HEK293 (cell line): ENCODE data around the gene GJB3.
A peak's percentile ranks its signal among the peaks of the same experiment; 100 is the strongest.

ENCODE experiments used
- CTCF ChIA-PET: fragments of 350-600 bp; formaldehyde crosslinking; extraction: SDS; loops from one replicate; lab custom pipeline; 2021; ENCODE audit warnings: antibody characterized with exemption; lab: Yijun Ruan, JAX
- POLR2A ChIA-PET: fragments of 300-600 bp; formaldehyde crosslinking; extraction: SDS; loops from one replicate; lab custom pipeline; 2020; ENCODE audit warnings: antibody characterized with exemption, inconsistent platforms; lab: Yijun Ruan, JAX
- H3K27ac ChIP-seq: fragments of 200-500 bp; sonication (Bioruptor generic); 2 replicates; pipeline ENCODE4 v1.5.1; 2014; ENCODE audit warnings: low read depth, low read length, control low read depth, inconsistent platforms; ENCODE audit errors: extremely low read depth
- H3K36me3 ChIP-seq, 2 experiments: fragments of 200-500 bp in 1 of 2; sonication (Bioruptor generic) in 1 of 2; 1 replicate in 1 of 2; 2 replicates in 1 of 2; pipeline ENCODE4 v1.5.1; 2014 to 2017; ENCODE audit warnings: inconsistent platforms in 2 of 2, low read length in 2 of 2; ENCODE audit not compliant: control insufficient read depth in 2 of 2, insufficient read depth in 1 of 2
- H3K4me1 ChIP-seq: fragments of 200-500 bp; sonication (Bioruptor generic); 2 replicates; pipeline ENCODE4 v1.5.1; 2014; ENCODE audit warnings: mild to moderate bottlenecking, low read length, inconsistent platforms; ENCODE audit not compliant: control insufficient read depth, insufficient read depth
- H3K4me3 ChIP-seq: 2 replicates; pipeline ENCODE4 v1.5.1; 2011; ENCODE audit warnings: low read depth, mild to moderate bottlenecking, control low read depth, low read length, moderate library complexity
- H3K9me3 ChIP-seq: fragments of 200-500 bp; sonication (Bioruptor generic); 2 replicates; pipeline ENCODE4 v1.5.1; 2014; ENCODE audit warnings: low read depth, low read length, inconsistent platforms; ENCODE audit not compliant: control insufficient read depth, insufficient read depth
- GLIS1 ChIP-seq: fragments of 450-650 bp; formaldehyde crosslinking; IDR thresholded peaks from 2 replicates; pipeline ENCODE4 v1.5.1; 2016; ENCODE audit warnings: missing biosample characterization, missing genetic modification characterization
- GLIS2 ChIP-seq: fragments of 450-650 bp; formaldehyde crosslinking; IDR thresholded peaks from 2 replicates; pipeline ENCODE4 v1.5.1; 2016; ENCODE audit warnings: missing biosample characterization, missing genetic modification characterization
- KLF9 ChIP-seq: fragments of 450-650 bp; formaldehyde crosslinking; IDR thresholded peaks from 2 replicates; pipeline ENCODE4 v1.5.1; 2016; ENCODE audit warnings: missing biosample characterization, missing genetic modification characterization, low read depth
- OSR2 ChIP-seq: fragments of 450-650 bp; formaldehyde crosslinking; IDR thresholded peaks from 2 replicates; pipeline ENCODE4 v1.5.1; 2016; ENCODE audit warnings: missing biosample characterization, missing genetic modification characterization
- RBAK ChIP-seq: fragments of 450-650 bp; formaldehyde crosslinking; IDR thresholded peaks from 2 replicates; pipeline ENCODE4 v1.5.1; 2016; ENCODE audit warnings: missing biosample characterization, missing genetic modification characterization
- WT1 ChIP-seq: fragments of 450-650 bp; formaldehyde crosslinking; IDR thresholded peaks from 2 replicates; pipeline ENCODE4 v1.5.1; 2016; ENCODE audit warnings: missing biosample characterization, missing genetic modification characterization
- ZBTB1 ChIP-seq: fragments of 450-650 bp; formaldehyde crosslinking; IDR thresholded peaks from 2 replicates; pipeline ENCODE4 v1.5.1; 2016; ENCODE audit warnings: missing biosample characterization, missing genetic modification characterization
- ZFP3 ChIP-seq: fragments of 450-650 bp; formaldehyde crosslinking; IDR thresholded peaks from 2 replicates; pipeline ENCODE4 v1.5.1; 2016; ENCODE audit warnings: low read depth, missing biosample characterization, missing genetic modification characterization
- ZNF121 ChIP-seq: fragments of 450-650 bp; formaldehyde crosslinking; IDR thresholded peaks from 2 replicates; pipeline ENCODE4 v1.5.1; 2016; ENCODE audit warnings: missing biosample characterization, missing genetic modification characterization
- ZNF140 ChIP-seq: fragments of 450-650 bp; formaldehyde crosslinking; IDR thresholded peaks from 2 replicates; pipeline ENCODE4 v1.5.1; 2016; ENCODE audit warnings: missing biosample characterization, missing genetic modification characterization
- ZNF16 ChIP-seq: fragments of 450-650 bp; formaldehyde crosslinking; IDR thresholded peaks from 2 replicates; pipeline ENCODE4 v1.5.1; 2016; ENCODE audit warnings: low read depth, missing biosample characterization, missing genetic modification characterization
- ZNF202 ChIP-seq: fragments of 450-650 bp; formaldehyde crosslinking; IDR thresholded peaks from 2 replicates; pipeline ENCODE4 v1.5.1; 2016; ENCODE audit warnings: missing biosample characterization, missing genetic modification characterization, borderline replicate concordance
- ZNF354C ChIP-seq: fragments of 450-650 bp; formaldehyde crosslinking; IDR thresholded peaks from 2 replicates; pipeline ENCODE4 v1.5.1; 2016; ENCODE audit warnings: missing biosample characterization, missing genetic modification characterization, low read depth, borderline replicate concordance
- ZNF391 ChIP-seq: fragments of 450-650 bp; formaldehyde crosslinking; IDR thresholded peaks from 2 replicates; pipeline ENCODE4 v1.5.1; 2016; ENCODE audit warnings: low read depth, missing biosample characterization, missing genetic modification characterization, borderline replicate concordance
- ZNF416 ChIP-seq: fragments of 450-650 bp; formaldehyde crosslinking; IDR thresholded peaks from 2 replicates; pipeline ENCODE4 v1.5.1; 2016; ENCODE audit warnings: missing biosample characterization, missing genetic modification characterization
- ZNF600 ChIP-seq: fragments of 450-650 bp; formaldehyde crosslinking; IDR thresholded peaks from 2 replicates; pipeline ENCODE4 v1.5.1; 2016; ENCODE audit warnings: missing biosample characterization, missing genetic modification characterization
- ZNF623 ChIP-seq: fragments of 450-650 bp; formaldehyde crosslinking; IDR thresholded peaks from 2 replicates; pipeline ENCODE4 v1.5.1; 2016; ENCODE audit warnings: missing biosample characterization, missing genetic modification characterization
- ZNF624 ChIP-seq: fragments of 450-650 bp; formaldehyde crosslinking; IDR thresholded peaks from 2 replicates; pipeline ENCODE4 v1.5.1; 2017; ENCODE audit warnings: missing biosample characterization, missing genetic modification characterization
- ZNF654 ChIP-seq: fragments of 450-650 bp; formaldehyde crosslinking; IDR thresholded peaks from 2 replicates; pipeline ENCODE4 v1.5.1; 2016; ENCODE audit warnings: low read depth, missing biosample characterization, missing genetic modification characterization
- ZNF658 ChIP-seq: fragments of 450-650 bp; formaldehyde crosslinking; IDR thresholded peaks from 2 replicates; pipeline ENCODE4; 2016; ENCODE audit warnings: missing biosample characterization, missing genetic modification characterization
- ZNF660 ChIP-seq: fragments of 450-650 bp; IDR thresholded peaks from 2 replicates; pipeline ENCODE4 v1.5.1; 2018; ENCODE audit warnings: missing biosample characterization, mild to moderate bottlenecking, missing genetic modification characterization
- ZNF707 ChIP-seq: fragments of 450-650 bp; formaldehyde crosslinking; IDR thresholded peaks from 2 replicates; pipeline ENCODE4 v1.5.1; 2016; ENCODE audit warnings: missing biosample characterization, missing genetic modification characterization
- ZNF747 ChIP-seq: fragments of 450-650 bp; formaldehyde crosslinking; IDR thresholded peaks from 2 replicates; pipeline ENCODE4 v1.5.1; 2016; ENCODE audit warnings: missing biosample characterization, missing genetic modification characterization
- ZNF791 ChIP-seq: fragments of 450-650 bp; formaldehyde crosslinking; IDR thresholded peaks from 2 replicates; pipeline ENCODE4 v1.5.1; 2016; ENCODE audit warnings: missing biosample characterization, missing genetic modification characterization
- ZNF837 ChIP-seq: fragments of 450-650 bp; formaldehyde crosslinking; IDR thresholded peaks from 2 replicates; pipeline ENCODE4 v1.5.1; 2016; ENCODE audit warnings: missing biosample characterization, missing genetic modification characterization
- ZSCAN30 ChIP-seq: fragments of 450-650 bp; IDR thresholded peaks from 2 replicates; pipeline ENCODE4 v1.5.1; 2018; ENCODE audit warnings: missing biosample characterization, mild to moderate bottlenecking, missing genetic modification characterization, moderate library complexity
- ZXDB ChIP-seq: fragments of 450-650 bp; formaldehyde crosslinking; IDR thresholded peaks from 2 replicates; pipeline ENCODE4 v1.5.1; 2016; ENCODE audit warnings: missing biosample characterization, missing genetic modification characterization
- TF ChIP-seq, protein P1 (sequence below): fragments of 450-650 bp; IDR thresholded peaks from 2 replicates; pipeline ENCODE4 v1.5.1; 2018; ENCODE audit warnings: missing biosample characterization, mild to moderate bottlenecking, missing genetic modification characterization
- TF ChIP-seq, protein P2 (sequence below): fragments of 450-650 bp; formaldehyde crosslinking; IDR thresholded peaks from 2 replicates; pipeline ENCODE4 v1.5.1; 2016; ENCODE audit warnings: missing biosample characterization, missing genetic modification characterization
- TF ChIP-seq, protein P3 (sequence below): fragments of 450-650 bp; formaldehyde crosslinking; IDR thresholded peaks from 2 replicates; pipeline ENCODE4 v1.5.1; 2016; ENCODE audit warnings: missing biosample characterization, missing genetic modification characterization
- TF ChIP-seq, protein P4 (sequence below): fragments of 450-650 bp; formaldehyde crosslinking; IDR thresholded peaks from 2 replicates; pipeline ENCODE4 v1.5.1; 2016; ENCODE audit warnings: missing biosample characterization, missing genetic modification characterization

The GJB3 gene

DNA sequence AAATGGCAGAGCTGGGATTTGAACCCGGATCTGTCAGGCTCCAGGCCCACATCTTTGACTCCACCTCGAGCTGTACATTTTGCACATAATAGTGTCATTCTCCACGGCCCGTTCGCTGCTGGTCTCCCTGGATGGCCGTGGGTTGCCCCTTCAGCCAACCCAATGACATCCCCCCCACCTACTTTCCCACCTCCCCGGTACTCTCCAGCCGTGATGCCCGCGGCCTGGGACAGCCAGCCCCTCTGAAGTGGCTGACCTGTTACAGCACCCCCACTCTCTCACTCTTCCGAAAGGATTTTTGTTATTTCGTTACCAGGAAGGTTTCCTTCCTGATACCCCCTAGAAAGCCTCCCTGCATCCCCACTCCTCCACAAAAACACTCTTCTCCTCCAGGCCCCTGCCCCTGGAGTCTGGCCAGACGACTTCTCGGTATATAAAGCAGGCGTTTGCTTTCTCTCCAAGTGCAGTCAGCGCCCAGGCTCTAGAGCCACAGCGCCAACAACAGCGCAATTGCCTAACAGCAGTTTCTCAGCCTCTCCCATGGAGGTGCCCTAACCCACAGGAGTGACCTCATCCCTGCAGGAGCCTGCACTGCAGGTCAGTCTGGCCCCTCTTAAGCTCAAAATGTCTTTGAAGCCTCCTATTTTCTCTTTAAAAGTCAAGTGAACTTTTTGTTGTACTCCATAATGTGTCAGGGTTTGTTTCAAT is 40.7 kb upstream of the GJB3 start:
- Histone ChIP-seq H3K36me3 (no peaks in the 10 kb centered on the region), H3K9me3 (no peaks in the 10 kb centered on the region)
- POLR2A ChIA-PET, result no interaction called here
- no peak for TF ChIP-seq ZNF707
- TF ChIP-seq GLIS1 (tag by site-specific recombination), result peak; percentile 26; the same call in 1 of the 2 replicates
- no peak for TF ChIP-seq ZXDB (tag by site-specific recombination)
- no peak for TF ChIP-seq ZNF623 (tag by site-specific recombination)
- TF ChIP-seq, protein P1, sequence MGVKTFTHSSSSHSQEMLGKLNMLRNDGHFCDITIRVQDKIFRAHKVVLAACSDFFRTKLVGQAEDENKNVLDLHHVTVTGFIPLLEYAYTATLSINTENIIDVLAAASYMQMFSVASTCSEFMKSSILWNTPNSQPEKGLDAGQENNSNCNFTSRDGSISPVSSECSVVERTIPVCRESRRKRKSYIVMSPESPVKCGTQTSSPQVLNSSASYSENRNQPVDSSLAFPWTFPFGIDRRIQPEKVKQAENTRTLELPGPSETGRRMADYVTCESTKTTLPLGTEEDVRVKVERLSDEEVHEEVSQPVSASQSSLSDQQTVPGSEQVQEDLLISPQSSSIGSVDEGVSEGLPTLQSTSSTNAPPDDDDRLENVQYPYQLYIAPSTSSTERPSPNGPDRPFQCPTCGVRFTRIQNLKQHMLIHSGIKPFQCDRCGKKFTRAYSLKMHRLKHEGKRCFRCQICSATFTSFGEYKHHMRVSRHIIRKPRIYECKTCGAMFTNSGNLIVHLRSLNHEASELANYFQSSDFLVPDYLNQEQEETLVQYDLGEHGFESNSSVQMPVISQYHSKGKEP, result no peak
- no peak for TF ChIP-seq ZNF391
- no peak for TF ChIP-seq ZNF121 (tag by site-specific recombination)
- TF ChIP-seq, all 188 proteins: peak for 1
- Histone ChIP-seq H3K4me3 (no peak overlapping the region), H3K27ac (no peak overlapping the region), H3K4me1 (no peaks in the 10 kb centered on the region)
- CTCF ChIA-PET, result interaction anchor here (0.5 to 4.6 kb wide), 7 partner anchors 13 to 1106 kb away, joined by 3 to 33 read pairs (median 4); partner anchors contain the start of gene GJB5

DNA sequence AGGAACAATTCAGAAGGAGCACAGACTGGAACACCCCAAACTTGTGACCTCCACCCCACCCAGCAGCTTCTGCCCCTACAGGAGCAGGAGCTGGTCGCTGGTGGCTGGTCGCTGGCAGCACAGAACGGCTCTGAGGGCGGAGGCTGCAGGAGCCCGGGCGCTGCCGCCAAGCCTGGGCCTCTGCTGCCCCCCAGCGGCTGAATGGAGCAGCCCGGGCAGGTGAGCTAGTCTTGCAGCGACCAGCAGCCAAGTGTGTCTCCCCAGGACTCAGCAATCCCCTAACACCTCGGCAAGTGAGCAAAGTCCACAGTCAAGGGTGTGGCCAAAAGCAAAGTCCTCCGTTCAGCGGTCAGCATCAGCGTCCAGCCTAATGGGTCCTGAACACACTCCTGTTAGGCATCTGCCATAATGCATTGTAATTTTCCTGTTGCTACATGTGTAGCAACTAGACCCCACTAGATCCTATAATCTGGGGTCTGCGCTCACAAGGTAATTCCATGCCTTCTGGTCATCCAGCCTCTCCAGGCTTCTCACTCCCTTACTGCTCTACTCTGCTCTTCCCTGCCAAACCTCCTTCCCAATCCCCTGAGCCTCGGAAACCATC is 38.2 kb upstream of the GJB3 start:
- Histone ChIP-seq H3K9me3 (no peaks in the 10 kb centered on the region), H3K4me3 (no peak overlapping the region), H3K27ac (no peak overlapping the region), H3K4me1 (no peaks in the 10 kb centered on the region), H3K36me3 (no peaks in the 10 kb centered on the region)
- ChIA-PET POLR2A (interaction anchor here (1.9 kb wide), 1 partner anchor 1110 kb away, joined by 5 read pairs; no protein-coding TSS in a partner anchor), CTCF (interaction anchor here (0.5 to 4.6 kb wide), 48 partner anchors 9 to 1112 kb away, joined by 3 to 39 read pairs (median 4); partner anchors contain the start of genes GJB4 and GJB5)
- no peak for TF ChIP-seq ZNF791
- TF ChIP-seq RBAK (tag by site-specific recombination), result no peak
- TF ChIP-seq ZNF121 (tag by site-specific recombination), result no peak
- 0 out of 2 replicates have a peak, but pooled peaks have one; percentile 38 for TF ChIP-seq ZNF660 (tag by site-specific recombination)
- TF ChIP-seq ZNF658, result no peak
- TF ChIP-seq KLF9, result no peak
- TF ChIP-seq ZNF416 (tag by site-specific recombination), result no peak
- TF ChIP-seq, protein P2, sequence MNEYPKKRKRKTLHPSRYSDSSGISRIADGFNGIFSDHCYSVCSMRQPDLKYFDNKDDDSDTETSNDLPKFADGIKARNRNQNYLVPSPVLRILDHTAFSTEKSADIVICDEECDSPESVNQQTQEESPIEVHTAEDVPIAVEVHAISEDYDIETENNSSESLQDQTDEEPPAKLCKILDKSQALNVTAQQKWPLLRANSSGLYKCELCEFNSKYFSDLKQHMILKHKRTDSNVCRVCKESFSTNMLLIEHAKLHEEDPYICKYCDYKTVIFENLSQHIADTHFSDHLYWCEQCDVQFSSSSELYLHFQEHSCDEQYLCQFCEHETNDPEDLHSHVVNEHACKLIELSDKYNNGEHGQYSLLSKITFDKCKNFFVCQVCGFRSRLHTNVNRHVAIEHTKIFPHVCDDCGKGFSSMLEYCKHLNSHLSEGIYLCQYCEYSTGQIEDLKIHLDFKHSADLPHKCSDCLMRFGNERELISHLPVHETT, result no peak
- no peak for TF ChIP-seq ZBTB1 (tag by site-specific recombination)
- TF ChIP-seq, protein P3, sequence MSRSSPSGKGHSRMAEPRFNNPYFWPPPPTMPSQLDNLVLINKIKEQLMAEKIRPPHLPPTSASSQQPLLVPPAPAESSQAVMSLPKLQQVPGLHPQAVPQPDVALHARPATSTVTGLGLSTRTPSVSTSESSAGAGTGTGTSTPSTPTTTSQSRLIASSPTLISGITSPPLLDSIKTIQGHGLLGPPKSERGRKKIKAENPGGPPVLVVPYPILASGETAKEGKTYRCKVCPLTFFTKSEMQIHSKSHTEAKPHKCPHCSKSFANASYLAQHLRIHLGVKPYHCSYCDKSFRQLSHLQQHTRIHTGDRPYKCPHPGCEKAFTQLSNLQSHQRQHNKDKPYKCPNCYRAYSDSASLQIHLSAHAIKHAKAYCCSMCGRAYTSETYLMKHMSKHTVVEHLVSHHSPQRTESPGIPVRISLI (tag by site-specific recombination), result no peak
- TF ChIP-seq ZNF354C (tag by site-specific recombination), result no peak
- TF ChIP-seq ZNF600 (tag by site-specific recombination), result peak; percentile 82
- TF ChIP-seq, protein P4, sequence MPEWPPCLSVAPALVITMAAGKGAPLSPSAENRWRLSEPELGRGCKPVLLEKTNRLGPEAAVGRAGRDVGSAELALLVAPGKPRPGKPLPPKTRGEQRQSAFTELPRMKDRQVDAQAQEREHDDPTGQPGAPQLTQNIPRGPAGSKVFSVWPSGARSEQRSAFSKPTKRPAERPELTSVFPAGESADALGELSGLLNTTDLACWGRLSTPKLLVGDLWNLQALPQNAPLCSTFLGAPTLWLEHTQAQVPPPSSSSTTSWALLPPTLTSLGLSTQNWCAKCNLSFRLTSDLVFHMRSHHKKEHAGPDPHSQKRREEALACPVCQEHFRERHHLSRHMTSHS (tag by site-specific recombination), result no peak
- TF ChIP-seq ZNF624, result no peak
- TF ChIP-seq ZNF747 (tag by site-specific recombination), result no peak
- TF ChIP-seq OSR2, result 0 out of 2 replicates have a peak, but pooled peaks have one; percentile 47
- no peak for TF ChIP-seq ZNF202 (tag by site-specific recombination)
- peak; percentile 99 for TF ChIP-seq ZSCAN30
- TF ChIP-seq GLIS2 (tag by site-specific recombination), result no peak
- no peak for TF ChIP-seq ZNF837 (tag by site-specific recombination)
- TF ChIP-seq ZNF16 (tag by site-specific recombination), result no peak
- peak; percentile 80 for TF ChIP-seq ZNF654 (tag by site-specific recombination)
- no peak for TF ChIP-seq ZFP3 (tag by site-specific recombination)
- no peak for TF ChIP-seq WT1 (tag by site-specific recombination)
- TF ChIP-seq ZNF140, result no peak
